DLD1 (cell line): Measurements from ENCODE around the gene RAB26.
"Not testable (repeated sequence)": the region's sequence is repeated elsewhere in the genome, so short reads cannot be mapped to it uniquely, and the experiment has no call there.

Source experiments
- in situ Hi-C: cut with HindIII; loops from 2 replicates; pipeline ENCODE4 v1.10.0; 2017; ENCODE audit warnings: low sequenced_read_pairs

Gene RAB26

DNA sequence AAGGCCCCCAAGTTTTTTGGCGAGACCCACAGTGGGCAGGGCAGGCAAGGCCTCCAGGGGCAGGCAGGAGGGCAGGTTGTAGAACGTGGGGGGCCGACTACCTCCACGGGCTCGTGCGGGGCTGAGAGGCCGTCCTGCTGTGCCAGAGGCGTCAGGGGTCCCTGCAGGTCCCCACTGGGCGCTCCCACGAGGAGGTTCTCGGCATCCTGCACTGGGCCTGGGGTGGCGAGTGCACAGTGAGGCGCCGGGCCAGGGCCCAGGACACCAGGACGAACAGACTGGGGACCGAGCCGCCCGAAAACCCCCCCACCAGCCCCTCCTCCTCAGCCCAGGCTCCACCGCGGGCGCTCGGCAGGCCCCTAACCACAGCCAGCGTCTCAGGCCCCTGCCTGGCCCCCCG, 32.0 kb upstream of the RAB26 start:
- in situ Hi-C loops, result not testable (repeated sequence)

DNA sequence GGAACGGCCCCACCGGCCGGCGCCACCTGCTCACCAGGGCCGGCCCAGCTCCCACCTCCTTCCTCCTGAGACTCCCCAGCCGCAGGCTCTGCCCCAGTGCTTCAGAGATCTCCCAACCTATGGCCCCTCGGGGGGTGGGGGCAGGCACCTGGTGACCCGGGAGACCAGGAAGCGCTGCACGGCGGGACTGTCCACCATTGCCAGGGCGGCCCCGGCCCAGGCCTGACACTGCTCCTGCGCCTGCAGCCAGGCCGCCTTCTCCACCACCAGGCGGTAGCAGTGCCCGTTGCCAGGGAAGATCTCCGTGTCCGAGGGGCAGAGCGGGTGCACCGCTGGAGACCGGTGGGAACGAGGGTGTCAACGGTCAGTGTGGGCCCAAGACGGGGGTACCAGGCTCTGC, 31.1 kb upstream of the RAB26 start:
- in situ Hi-C loops, result not testable (repeated sequence)

DNA sequence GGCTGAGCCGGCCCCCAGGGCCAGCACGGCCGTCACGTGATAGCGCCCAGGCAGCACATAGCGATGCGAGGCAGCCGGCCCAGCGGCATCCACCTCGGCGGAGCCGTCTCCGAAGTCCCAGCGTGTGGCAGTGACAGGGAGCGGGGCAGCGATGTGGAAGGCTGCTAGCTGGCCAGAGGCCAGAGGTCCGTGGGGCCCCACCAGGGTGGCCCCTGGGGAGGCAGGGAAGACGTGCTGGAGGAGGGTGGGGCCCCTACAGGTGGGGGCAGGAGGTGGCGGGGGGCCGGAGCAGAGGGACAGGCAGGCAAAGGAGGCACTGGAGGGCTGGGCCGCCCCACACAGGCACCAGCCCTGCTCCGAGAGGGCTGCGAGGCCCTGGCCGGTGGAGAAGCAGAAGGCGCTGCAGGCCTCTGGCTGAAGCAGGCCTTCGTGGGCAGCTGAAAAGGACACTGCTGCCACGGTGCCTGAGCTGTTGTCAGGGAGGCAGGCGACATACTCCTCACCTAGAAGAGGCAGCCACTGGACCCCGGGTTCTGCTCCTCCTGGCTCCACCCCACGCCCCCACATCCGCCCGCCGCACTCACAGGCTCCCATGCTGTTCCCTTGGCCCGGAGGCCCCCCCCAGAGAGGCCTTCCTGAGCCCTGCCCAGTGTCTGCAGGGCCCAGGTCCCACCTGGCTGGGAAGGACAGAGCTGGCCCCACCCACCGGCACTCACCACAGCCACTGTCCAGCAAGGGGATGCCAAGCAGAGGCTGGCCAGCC, 30.3 kb upstream of the RAB26 start:
- in situ Hi-C loops, result not testable (repeated sequence)

- in situ Hi-C loops, result not testable (repeated sequence)
These were observed 27.1 kb upstream of the RAB26 start for GRCh38 chr16:2121325-2121724.

- in situ Hi-C loops, result no loop called here
These were observed 26.6 kb upstream of the RAB26 start for GRCh38 chr16:2121853-2122252.

GRCh38 chr16:2122429-2122828, 26.0 kb upstream of the RAB26 start:
- in situ Hi-C loops, result no loop called here

GRCh38 chr16:2122934-2123683, 25.3 kb upstream of the RAB26 start:
- in situ Hi-C loops, result not testable (repeated sequence)

- in situ Hi-C loops, result not testable (repeated sequence)
These were observed 24.6 kb upstream of the RAB26 start for GRCh38 chr16:2123706-2124376.

DNA sequence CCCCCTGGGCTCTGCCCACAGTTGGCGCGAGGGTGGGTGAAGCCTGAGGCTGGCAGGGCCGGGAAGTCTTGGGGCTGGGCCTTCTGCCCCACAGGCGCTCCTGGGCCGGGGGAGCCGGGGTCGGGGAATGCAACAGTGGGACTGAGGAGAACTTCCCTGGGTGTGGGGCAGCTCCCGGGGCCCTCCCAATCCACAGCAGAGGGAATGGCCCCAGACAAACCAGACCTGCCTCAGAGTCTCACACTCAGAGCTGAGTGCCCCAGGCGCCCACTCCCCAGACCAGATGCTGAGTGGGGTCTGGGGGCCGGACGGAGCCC, 24.1 kb upstream of the RAB26 start:
- in situ Hi-C loops, result not testable (repeated sequence)

DNA sequence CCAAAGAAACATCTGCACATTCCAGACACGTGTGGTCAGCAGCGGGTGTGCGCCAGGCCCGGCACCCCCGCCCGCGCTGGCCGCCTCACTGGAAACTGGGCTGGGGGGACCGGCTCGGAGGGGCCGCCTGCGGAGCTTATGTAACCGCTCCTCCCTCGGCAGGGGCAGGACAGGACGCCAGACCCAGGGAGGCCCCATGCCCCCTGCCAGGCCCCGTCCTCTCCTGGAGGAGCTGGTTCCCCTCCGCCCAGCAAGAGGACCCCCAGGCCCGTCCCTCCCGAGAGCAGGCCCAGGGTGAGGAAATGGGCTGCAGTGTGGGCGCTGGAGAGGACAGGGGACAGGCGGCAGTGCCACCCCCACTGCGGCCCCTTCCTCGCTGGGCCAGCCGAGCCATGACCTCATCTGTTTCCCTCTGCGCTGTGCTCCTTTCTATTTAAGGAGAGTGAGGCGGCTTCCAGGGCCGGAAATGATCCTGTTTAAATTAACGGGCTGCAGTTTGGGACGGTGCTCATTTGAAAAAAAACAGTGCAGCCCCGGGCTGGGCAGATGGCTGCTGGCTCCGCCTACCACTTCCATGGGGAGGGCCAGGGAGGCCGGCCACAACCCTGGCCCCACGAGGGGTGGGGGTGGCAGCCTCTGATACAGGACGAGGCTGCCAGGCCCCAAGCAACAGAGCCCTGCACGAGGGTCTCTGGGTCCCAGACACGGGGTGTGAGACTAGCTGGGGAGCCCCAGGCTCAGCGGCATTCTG, 23.6 kb upstream of the RAB26 start:
- in situ Hi-C loops, result not testable (repeated sequence)

- in situ Hi-C loops, result not testable (repeated sequence)
These were observed 22.8 kb upstream of the RAB26 start for GRCh38 chr16:2125609-2126008.

DNA sequence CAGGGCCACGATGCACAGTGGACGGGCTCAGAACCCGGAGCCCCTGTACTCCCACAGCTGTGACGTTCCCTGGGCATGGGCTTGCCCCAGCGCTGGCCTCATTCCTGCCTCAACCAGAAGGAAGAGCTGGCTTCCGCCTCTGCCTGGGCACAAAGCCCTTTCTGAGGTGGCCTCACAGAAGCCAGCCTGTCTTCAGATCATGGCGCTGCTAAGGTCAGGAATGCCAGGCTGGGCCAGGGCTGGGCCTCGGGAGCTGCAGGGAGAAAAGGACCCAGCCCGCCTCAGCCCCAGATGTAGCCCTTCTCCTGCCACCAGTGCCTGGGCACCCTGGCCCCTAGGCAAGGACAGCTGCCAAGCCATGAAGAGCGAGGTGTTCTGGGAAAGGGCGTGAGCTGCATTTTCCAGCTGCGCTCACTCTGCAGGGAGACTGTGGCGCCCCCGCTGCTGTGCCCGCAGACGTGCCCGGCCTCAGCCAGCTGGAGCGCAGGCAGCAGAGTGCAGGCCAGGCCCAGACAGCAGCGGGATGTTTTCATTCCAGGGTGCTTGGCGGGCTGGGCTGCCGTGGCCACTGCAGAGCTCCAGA, 22.2 kb upstream of the RAB26 start:
- in situ Hi-C loops, result not testable (repeated sequence)

DNA sequence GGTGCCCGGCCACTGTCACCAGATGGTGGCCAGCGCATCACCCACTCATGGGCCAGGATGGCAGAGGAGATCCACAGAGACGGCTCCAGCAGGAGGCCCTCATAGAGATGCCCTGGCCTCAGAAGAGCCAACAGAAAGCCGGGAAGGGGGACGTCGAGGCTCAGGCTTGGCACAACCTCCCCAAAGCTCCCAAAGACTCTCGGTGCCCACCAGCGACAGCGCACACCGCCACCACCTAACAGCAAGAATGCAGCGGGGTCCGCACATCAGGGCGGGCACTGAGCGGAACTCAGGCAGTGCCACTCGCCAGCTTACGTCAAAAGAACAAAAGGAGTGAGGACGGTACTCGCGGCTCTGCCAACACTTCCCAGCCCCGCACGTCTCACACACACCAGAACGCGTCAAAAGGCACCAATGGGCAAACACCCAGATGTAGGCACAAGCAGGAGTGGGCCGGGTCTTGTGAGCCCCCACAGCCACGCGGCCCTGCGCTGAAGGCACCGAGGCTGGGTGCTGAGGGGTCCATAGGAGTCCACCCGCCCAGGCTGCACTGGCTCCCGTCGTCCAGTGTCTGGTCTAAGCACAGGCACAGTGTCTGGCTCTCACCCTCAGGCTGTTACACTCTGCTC, 21.4 kb upstream of the RAB26 start:
- in situ Hi-C loops, result not testable (repeated sequence)

- in situ Hi-C loops, result not testable (repeated sequence)
These were observed 20.7 kb upstream of the RAB26 start for GRCh38 chr16:2127630-2128280.

DNA sequence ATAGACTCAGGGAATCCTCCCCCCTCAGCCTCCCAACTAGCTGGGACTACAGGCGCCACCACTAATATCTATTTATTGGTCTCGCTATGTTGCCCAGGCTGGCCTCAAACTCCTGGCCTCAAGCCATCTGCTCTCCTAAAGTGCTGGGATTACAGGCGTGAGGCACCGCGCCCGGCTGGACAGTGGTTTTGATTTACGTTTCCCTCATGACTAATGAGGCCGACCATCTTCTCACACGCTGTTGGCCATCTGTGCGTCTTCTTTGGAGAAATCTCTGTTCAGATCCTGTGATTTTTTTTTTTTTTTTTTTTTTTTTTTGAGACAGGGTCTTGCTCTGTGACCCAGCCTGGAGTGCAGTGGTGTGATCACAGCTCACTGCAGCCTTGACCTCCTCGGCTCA, 19.2 kb upstream of the RAB26 start:
- in situ Hi-C loops, result not testable (repeated sequence)

DNA sequence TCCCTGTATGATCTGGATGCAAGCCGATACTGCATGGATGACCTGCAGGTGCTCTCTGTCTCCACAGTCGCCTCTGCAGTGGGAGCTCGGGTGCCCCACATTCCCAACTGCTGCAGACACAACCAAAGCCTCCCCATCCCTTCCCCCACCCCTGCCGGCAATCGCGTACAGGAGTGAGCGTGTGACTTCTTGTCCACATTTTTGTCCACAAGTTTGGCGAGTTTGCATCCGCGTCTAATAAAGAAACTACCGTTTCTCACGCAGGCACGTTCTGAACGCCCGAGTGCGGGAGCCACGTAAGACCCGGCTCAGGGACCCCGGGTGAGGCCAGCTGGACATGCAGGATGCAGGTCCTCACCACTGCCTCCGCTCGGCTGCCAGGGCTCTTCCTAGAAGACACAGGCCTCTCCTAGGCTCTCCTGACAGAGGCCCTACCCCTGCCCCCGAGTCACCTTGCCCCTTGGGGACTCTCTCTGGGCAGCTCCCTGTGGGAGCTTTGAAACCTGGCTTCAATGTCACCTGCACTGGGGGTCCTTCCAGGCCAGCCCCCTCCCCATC, 18.5 kb upstream of the RAB26 start:
- in situ Hi-C loops, result not testable (repeated sequence)

- in situ Hi-C loops, result not testable (repeated sequence)
These were observed 14.6 kb upstream of the RAB26 start for GRCh38 chr16:2133797-2134196.

GRCh38 chr16:2135071-2135470, 13.4 kb upstream of the RAB26 start:
- in situ Hi-C loops, result not testable (repeated sequence)

DNA sequence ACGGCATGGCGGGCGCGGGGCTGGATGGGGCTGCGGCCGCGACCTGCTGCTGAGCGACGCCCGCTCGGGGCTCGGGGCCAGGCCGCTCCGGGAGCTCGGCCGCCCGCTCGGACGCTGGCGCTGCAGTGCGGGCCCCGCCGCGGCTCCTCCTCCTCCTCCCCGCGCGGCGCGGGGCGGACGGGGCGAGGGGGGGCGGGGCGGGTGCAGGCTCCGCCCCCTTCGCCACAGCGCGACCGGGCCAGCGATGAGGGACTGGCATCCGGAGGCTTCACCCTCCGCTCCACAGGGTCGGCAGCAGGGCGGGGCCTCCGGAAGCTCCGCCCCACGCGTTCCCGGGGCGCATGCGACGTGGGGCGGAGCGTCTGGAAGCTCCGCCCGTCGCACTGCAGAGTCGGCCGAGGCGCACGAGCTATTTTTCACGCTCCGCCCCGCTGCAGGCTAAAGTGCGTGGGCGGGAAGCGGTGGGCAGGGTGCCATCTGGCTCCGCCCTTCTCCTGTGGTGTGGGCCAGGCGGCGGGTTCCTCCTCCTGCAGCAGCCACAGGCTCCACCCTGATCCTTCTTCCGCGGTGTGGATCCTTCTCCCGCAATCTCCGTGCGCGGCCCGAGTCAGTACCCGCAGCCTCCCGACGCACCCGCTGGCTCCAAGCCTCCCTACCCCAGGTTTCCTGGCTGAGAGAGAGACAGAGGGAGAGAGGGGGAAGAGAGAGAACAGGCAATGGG, 12.5 kb upstream of the RAB26 start, which contains the start of gene PKD1:
TSS of gene PKD1 (minus strand) at position 129 of the 721 bp plus-strand sequence. CDS start 209 bp downstream, outside the sequence.
- in situ Hi-C loops, result not testable (repeated sequence)
